ENCODE data around the gene CTSK.
"Not testable (repeated sequence)": the region's sequence is repeated elsewhere in the genome, so short reads cannot be mapped to it uniquely, and the experiment has no call there.

CTSK gene

GRCh38 chr1:150804671-150805070 is 3.4 kb downstream of the CTSK start:
- no peak for DNase-seq (ENCODE audit: extremely low read depth, low read depth)
- H3K4me3 ChIP-seq (replicated peaks; ENCODE audit: low read depth, low read length): no peak overlapping the region
- no peak for TF ChIP-seq CTCF (IDR thresholded peaks at IDR 0.05; ENCODE audit: low read depth, low read length, missing control alignments)

DNA sequence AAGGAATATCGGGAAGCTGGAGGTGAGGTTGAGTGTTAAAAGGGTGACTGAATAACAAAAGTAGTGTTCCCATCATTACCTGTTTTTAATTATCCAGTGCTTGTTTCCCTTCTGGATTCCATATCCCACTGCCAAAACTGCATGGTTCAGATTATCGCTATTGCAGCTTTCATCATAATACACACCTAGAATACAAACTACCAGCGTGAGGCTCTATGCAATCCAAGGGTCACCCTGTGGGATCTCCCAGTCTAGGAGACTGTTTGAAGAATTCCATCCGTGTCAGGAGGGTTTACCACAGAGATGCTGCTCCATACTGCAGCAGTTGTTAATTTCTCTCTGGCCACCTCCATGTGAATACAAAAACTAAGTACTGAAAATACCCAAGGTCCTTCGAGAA is 9.0 kb downstream of the CTSK start:
- H3K4me3 ChIP-seq (replicated peaks; ENCODE audit: low read depth, low read length): no peak overlapping the region
- TF ChIP-seq CTCF (IDR thresholded peaks at IDR 0.05; ENCODE audit: low read depth, low read length, missing control alignments): no peak
- no peak for DNase-seq (ENCODE audit: extremely low read depth, low read depth)

- H3K4me3 ChIP-seq (replicated peaks; ENCODE audit: low read depth, low read length): no peak overlapping the region
- DNase-seq (ENCODE audit: extremely low read depth, low read depth): no peak
- TF ChIP-seq CTCF (IDR thresholded peaks at IDR 0.05; ENCODE audit: low read depth, low read length, missing control alignments): no peak
Observed at GRCh38 chr1:150798525-150798924, 9.5 kb downstream of the CTSK start.

- no peak for DNase-seq (ENCODE audit: extremely low read depth, low read depth)
- H3K4me3 ChIP-seq (replicated peaks; ENCODE audit: low read depth, low read length): no peak overlapping the region
- no peak for TF ChIP-seq CTCF (IDR thresholded peaks at IDR 0.05; ENCODE audit: low read depth, low read length, missing control alignments)
Observed at GRCh38 chr1:150796374-150796773, 11.7 kb downstream of the CTSK start.

DNA sequence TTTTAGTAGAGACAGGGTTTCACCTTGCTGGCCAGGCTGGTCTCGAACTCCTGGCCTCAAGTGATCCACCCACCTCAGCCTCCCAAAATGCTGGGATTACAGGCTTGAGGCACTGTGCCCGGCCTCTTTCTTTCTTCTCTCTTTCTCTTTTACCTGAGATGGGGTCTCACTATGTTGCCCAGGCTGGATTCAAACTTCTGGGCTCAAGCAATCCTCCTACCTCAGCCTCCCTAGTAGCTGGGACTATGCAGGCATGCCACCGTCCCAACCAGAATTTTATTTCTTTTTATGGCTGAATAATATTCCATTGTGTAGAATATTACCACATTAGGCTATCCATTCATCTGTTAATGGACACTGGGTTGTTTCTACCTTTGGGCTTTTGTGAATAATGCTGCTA is 14.3 kb downstream of the CTSK start:
- DNase-seq (ENCODE audit: extremely low read depth, low read depth); H3K4me3 ChIP-seq (replicated peaks; ENCODE audit: low read depth, low read length): not testable (repeated sequence)

GRCh38 chr1:150793221-150793620 is 14.8 kb downstream of the CTSK start:
- H3K4me3 ChIP-seq (replicated peaks; ENCODE audit: low read depth, low read length): no peak overlapping the region
- TF ChIP-seq CTCF (IDR thresholded peaks at IDR 0.05; ENCODE audit: low read depth, low read length, missing control alignments): no peak
- DNase-seq (ENCODE audit: extremely low read depth, low read depth): no peak

GRCh38 chr1:150791585-150791984 is 16.5 kb downstream of the CTSK start:
- TF ChIP-seq CTCF (IDR thresholded peaks at IDR 0.05; ENCODE audit: low read depth, low read length, missing control alignments): no peak
- no peak for DNase-seq (ENCODE audit: extremely low read depth, low read depth)
- H3K4me3 ChIP-seq (replicated peaks; ENCODE audit: low read depth, low read length): no peak overlapping the region

All from HFF-Myc (cell line).